Brain microvascular endothelial cell (primary cell): Measurements from ENCODE around the gene KCNAB3.

Experiments
- DNase-seq: peaks from one replicate; pipeline ENCODE4 v3.0.0-alpha.2; 2020
- H3K27ac ChIP-seq: fragments of 250-450 bp; sonication (Bioruptor Pico); 2 replicates; pipeline ENCODE4 v1.5.1; 2020; ENCODE audit warnings: mild to moderate bottlenecking, moderate library complexity
- H3K27me3 ChIP-seq: fragments of 250-450 bp; sonication (Bioruptor Pico); replicated peaks from 2 replicates; pipeline ENCODE4 v1.5.1; 2020; ENCODE audit warnings: mild to moderate bottlenecking
- H3K36me3 ChIP-seq: fragments of 250-450 bp; sonication (Bioruptor Pico); replicated peaks from 2 replicates; pipeline ENCODE4 v1.5.1; 2020; ENCODE audit warnings: mild to moderate bottlenecking
- H3K4me3 ChIP-seq: 2 replicates; pipeline ENCODE4 v1.5.1; 2011; ENCODE audit warnings: low read depth, mild to moderate bottlenecking, control low read depth, low read length, moderate library complexity
- in situ Hi-C: cut with HindIII; loops from 2 replicates; pipeline ENCODE4 v1.10.0; 2017; ENCODE audit warnings: low sequenced_read_pairs, low pct_ligation_motif_present
- TF ChIP-seq, protein P1 (sequence below): IDR thresholded peaks from 2 replicates; pipeline ENCODE4 v1.5.1; 2011; ENCODE audit warnings: low read depth, mild to moderate bottlenecking, moderate library complexity, low read length, control low read depth, inconsistent platforms; ENCODE audit errors: missing control alignments

KCNAB3 gene

DNA sequence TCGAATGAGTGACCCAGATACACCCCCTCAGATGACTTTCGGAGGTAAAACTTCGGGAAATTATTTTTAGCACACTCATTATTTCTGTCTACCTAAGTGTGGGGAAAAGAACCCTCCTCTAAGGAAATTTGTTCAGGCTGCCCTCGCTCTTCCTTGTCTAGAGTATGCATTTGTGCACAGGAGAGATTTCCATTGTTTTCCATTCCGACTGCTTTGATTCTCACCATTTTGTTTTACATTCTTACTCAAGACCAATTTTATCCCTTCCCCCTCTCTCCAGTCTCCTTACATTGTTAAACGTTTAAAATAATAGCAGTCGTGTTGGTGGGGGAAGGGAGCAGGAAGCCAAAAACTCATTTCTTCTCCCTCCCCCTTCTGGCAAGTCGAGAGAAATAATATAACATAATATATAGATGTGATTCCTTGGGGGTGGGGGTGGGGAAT is 42.6 kb downstream of the KCNAB3 start:
- DNase-seq, result no peak
- Histone ChIP-seq H3K27ac (peak overlapping the region; percentile 71), H3K4me3 (peak overlapping the region; percentile 81), H3K27me3 (no peaks in the 10 kb centered on the region), H3K36me3 (peaks cover 15% of the 10 kb centered on the region)
- in situ Hi-C loops, result no loop called here
- TF ChIP-seq, protein P1, sequence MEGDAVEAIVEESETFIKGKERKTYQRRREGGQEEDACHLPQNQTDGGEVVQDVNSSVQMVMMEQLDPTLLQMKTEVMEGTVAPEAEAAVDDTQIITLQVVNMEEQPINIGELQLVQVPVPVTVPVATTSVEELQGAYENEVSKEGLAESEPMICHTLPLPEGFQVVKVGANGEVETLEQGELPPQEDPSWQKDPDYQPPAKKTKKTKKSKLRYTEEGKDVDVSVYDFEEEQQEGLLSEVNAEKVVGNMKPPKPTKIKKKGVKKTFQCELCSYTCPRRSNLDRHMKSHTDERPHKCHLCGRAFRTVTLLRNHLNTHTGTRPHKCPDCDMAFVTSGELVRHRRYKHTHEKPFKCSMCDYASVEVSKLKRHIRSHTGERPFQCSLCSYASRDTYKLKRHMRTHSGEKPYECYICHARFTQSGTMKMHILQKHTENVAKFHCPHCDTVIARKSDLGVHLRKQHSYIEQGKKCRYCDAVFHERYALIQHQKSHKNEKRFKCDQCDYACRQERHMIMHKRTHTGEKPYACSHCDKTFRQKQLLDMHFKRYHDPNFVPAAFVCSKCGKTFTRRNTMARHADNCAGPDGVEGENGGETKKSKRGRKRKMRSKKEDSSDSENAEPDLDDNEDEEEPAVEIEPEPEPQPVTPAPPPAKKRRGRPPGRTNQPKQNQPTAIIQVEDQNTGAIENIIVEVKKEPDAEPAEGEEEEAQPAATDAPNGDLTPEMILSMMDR, result no peak

DNA sequence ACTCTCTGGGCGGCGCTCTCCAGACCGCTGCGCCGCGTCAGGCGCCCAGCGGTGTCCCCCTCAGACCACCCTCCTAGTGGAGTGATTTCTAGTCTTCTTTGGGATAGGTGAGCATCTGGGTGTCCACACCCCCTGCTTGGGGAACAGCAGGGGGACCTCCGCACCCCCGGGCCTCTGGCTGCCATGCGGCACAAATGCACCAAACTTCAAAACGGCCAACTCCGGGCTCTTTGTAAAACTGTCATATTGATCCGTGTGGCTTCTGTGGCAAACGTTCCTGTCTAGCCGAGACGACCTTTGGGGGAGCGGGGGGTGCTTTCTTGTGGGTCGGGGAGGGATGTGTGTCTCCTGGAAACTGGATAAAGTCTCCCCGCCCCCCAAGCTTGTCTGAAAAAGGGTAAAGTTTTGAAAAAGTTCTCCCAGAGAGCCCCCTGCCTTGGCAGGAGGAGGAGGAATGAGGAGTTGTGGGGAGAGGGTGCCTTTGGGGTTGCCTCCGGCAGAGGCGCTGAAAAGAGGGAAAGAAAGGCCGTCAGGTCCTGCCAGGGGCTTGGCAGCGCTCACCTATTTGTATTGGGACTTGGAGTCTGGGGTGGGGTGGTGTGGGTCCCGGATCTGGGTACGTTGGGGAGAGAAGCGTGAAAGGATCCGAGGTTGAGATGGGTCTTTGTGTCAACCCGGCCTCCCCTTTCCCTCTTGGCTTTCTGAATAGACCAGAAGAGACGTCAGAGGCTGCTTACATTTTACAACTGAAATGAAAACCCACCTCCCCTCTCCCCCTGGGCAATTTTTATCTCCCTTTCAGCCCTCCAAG is 43.2 kb downstream of the KCNAB3 start:
- peak; percentile 21 for DNase-seq
- peak overlapping the region; percentile 71 for H3K27ac ChIP-seq
- peaks cover 11% of the 10 kb centered on the region for H3K36me3 ChIP-seq
- H3K27me3 ChIP-seq, result no peaks in the 10 kb centered on the region
- TF ChIP-seq, protein P1, result peak; percentile 41
- in situ Hi-C loops, result no loop called here
- H3K4me3 ChIP-seq, result peak overlapping the region; percentile 81

DNA sequence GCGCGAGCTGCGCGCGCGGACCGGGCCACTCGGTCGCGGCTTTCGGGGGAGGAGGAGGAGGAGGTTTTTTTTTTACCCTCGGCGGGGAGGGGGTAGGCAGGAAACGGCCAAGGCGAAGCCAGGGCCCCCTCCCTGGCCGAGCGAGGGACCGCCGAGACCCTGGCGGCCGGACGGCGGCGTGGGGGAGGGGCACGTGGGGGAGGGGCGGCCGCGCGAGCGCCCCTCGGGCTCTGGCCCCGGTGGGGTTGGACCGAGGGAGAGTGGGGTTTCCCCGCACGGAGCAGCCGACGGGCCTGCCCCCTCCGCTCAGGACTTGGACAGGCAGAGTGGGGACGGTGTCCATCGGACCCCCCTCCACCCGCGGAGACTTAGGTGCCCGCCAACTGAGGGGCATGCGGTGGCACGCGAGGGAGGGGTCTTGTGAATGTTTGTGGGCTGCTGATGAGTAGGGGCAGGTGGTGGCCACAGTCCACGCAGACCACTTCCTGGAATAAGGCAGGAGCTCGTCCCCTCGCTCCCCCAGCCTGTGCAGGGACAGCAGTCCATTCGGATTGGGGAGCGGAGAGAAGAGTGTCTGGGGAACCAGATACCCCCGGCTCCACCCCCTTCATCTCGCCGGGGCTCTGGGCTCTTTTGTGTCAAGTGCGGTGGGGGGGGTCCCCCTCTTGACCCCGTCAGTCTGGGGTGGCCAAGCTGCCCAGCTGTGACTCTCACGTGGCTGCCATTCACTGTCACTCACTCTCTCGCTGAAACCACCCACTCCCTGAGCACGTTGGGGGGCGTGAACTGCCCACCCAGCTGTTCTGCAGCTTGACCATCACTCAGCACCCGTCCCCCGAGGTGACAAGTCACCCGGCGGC is 44.1 kb downstream of the KCNAB3 start:
- peak overlapping the region; percentile 81 for H3K4me3 ChIP-seq
- peaks cover 6% of the 10 kb centered on the region for H3K36me3 ChIP-seq
- TF ChIP-seq, protein P1, result no peak
- H3K27ac ChIP-seq, result peak overlapping the region; percentile 71
- in situ Hi-C loops, result no loop called here
- DNase-seq, result no peak
- H3K27me3 ChIP-seq, result no peaks in the 10 kb centered on the region

DNA sequence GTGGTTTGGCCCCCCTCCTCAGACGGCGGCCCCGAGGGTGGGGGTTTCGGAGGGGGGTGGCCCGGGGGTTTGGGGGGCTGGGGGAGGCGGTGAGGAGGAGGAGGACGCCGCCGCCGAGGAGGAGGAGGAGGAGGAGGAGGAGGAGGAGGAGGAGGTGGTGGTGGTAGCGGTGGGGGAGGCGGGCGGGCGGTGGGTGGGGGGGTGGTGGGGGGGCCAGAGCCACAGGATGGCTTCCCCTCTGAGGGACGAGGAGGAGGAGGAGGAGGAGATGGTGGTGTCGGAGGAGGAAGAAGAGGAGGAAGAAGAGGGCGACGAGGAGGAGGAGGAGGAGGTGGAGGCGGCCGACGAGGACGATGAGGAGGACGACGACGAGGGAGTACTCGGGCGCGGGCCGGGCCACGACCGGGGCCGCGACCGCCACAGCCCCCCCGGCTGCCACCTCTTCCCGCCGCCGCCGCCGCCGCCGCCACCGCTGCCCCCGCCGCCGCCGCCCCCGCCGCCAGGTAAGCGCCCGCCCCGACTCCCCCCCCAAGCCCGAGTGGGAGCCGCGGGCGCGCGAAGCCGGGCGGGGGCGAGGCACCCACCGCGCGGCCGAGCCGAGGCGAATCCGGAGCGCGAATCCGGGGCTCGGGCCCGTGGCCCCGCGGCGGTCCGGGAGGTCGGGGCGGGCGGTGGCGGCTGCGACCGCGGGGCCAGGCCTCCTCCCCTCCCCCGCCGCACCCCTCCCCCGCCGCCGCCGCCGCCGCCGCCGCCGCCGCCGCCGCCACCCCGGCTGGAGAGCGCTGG is 44.9 kb downstream of the KCNAB3 start:
- TF ChIP-seq, protein P1, result no peak
- Histone ChIP-seq H3K4me3 (peak overlapping the region; percentile 81), H3K36me3 (peaks cover 7% of the 10 kb centered on the region), H3K27me3 (no peaks in the 10 kb centered on the region), H3K27ac (peak overlapping the region; percentile 61)
- DNase-seq, result no peak
- in situ Hi-C loops, result no loop called here

DNA sequence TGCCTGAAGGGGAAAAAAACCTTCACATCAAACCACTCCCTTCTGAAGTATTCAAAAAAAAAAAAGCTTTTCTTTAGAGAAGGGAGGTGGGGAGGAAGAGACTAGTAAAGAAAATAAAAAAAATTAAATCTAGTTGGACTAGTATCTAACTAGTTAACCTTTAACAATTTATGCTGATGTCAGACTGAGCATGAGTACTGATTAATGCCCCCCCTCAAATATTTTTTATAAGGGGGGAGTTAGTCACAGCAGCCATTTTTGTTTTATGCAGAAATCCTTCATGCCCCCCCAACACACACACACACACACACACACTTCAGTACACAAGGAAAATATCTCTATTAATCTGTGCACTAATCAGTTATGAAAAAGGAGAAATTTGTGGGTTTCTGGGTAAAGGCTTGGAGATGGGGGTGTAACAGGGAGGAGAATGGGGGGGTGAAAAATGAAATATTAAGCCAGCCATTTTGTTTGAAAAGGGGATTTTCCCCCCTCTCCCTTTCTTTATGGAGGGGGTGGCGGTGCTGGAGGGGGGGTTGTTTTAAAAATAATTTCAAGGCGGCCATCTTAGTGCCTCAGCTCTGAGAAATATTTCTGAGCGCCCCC is 45.8 kb downstream of the KCNAB3 start:
- peak overlapping the region; percentile 32 for H3K27ac ChIP-seq

More for the DNA sequence above, 45.8 kb downstream of the KCNAB3 start:
- Histone ChIP-seq H3K27me3 (no peaks in the 10 kb centered on the region), H3K36me3 (peaks cover 10% of the 10 kb centered on the region), H3K4me3 (peak overlapping the region; percentile 67)
- in situ Hi-C loops, result no loop called here
- DNase-seq, result no peak
- TF ChIP-seq, protein P1, result no peak
